Measurements from ENCODE around the gene OR10H5.
"Not testable (repeated sequence)": the region's sequence is repeated elsewhere in the genome, so short reads cannot be mapped to it uniquely, and the experiment has no call there.

- not testable (repeated sequence) for TF ChIP-seq ZNF274 (IDR thresholded peaks at IDR 0.05; ENCODE audit: low read depth, low read length); YY1 (IDR thresholded peaks at IDR 0.05; ENCODE audit: insufficient read depth, insufficient read length)
Measured at GRCh38 chr19:15774159-15774558, 13.3 kb upstream of the OR10H5 start.
